Heart right ventricle (tissue), 16 donors: ENCODE data around the gene FAM149A. TPM values are rescaled to one million over a fixed set of nuclear protein-coding genes. Genes with fewer than 3 reads are reported as not detected.

Experiments used
- ATAC-seq, 8 donors: fragments of 200-7000 bp; cut with Tn5 transposase; one replicate each; pipeline ENCODE4 v1.9.1; 2020; ENCODE audit warnings: mild to moderate bottlenecking in 8 of 8, moderate library complexity in 8 of 8, moderate number of reproducible peaks in 1 of 8
- DNase-seq, 2 donors: peaks; one replicate each; pipeline ENCODE4 v3.0.0-alpha.2; 2020
- H3K27ac ChIP-seq, 10 donors: fragments of 200-600 bp; sonication (generic) in 2 of 10; one replicate each; pipeline versions ENCODE4 v1.5.0 to v1.8.0; 2020 to 2022; ENCODE audit warnings: mild to moderate bottlenecking in 3 of 10
- H3K27me3 ChIP-seq, 7 donors: fragments of 200-600 bp; one replicate each; pipeline ENCODE4 v1.8.0; 2021 to 2022; ENCODE audit warnings: mild to moderate bottlenecking in 2 of 7
- H3K36me3 ChIP-seq, 9 donors: fragments of 200-600 bp; sonication (generic) in 1 of 9; one replicate each; pipeline versions ENCODE4 v1.5.0 to v1.8.0; 2020 to 2022; ENCODE audit warnings: mild to moderate bottlenecking in 2 of 9
- H3K4me1 ChIP-seq, 9 donors: fragments of 200-600 bp; sonication (generic) in 1 of 9; one replicate each; pipeline versions ENCODE4 v1.5.0 to v1.8.0; 2020 to 2022; ENCODE audit warnings: mild to moderate bottlenecking in 4 of 9
- H3K4me3 ChIP-seq, 10 donors: fragments of 200-600 bp; sonication (generic) in 2 of 10; one replicate each; pipeline versions ENCODE4 v1.5.0 to v1.8.0; 2020 to 2022; ENCODE audit warnings: mild to moderate bottlenecking in 7 of 10, moderate library complexity in 2 of 10
- H3K9me3 ChIP-seq, 11 donors: fragments of 200-600 bp in 10 of 11; sonication (generic) in 2 of 11; one replicate each; pipeline versions ENCODE4 v1.5.0 to v1.8.0; 2013 to 2022; ENCODE audit warnings: mild to moderate bottlenecking in 2 of 11, control low read depth in 1 of 11, moderate library complexity in 1 of 11
- WGBS, 2 donors: extraction: QIAGEN DNeasy Blood & Tissue Kit; methylation state at CpG; one replicate each; pipeline ENCODE4 v1.1.7; 2013; ENCODE audit warnings: inconsistent platforms in 1 of 2; 5-methylcytosine and 5-hydroxymethylcytosine counted together
- intact Hi-C, 10 donors: fragments of 100-400 bp; cut with DNase I; formaldehyde crosslinking; loops; one replicate each; pipeline versions ENCODE4 v1.11.1 to v1.14.2; 2022
- polyA plus RNA-seq, 2 donors: library from polyadenylated mRNA; stranded (reverse); fragments of 200-250 nt; gene quantifications; one replicate each; pipeline ENCODE4 v1.2.3, GENCODE V29; 2013
- total RNA-seq, 10 donors: library from RNA; stranded (reverse); fragmentation: NEBNext Ultra II Directional in 3 of 10; extraction: Animal tissue kit (Norgen Biotek cat#: 25700) in 3 of 10; gene quantifications; one replicate each; pipeline versions ENCODE4 v1.2.1 to v1.2.4, GENCODE V29; 2021 to 2023
- TF ChIP-seq, protein P1 (sequence below), 9 donors: fragments of 200-600 bp; sonication (generic) in 2 of 9; IDR thresholded peaks; one replicate each; pipeline versions ENCODE4 v1.5.0 to v1.8.0; 2021 to 2022; ENCODE audit warnings: antibody characterized with exemption in 9 of 9, mild to moderate bottlenecking in 5 of 9, moderate library complexity in 1 of 9
- donor health status: Arrhythmogenic right ventricular cardiomyopathy.
- donor health status: ischemic (EF 13 %, LVEDD 7.1; RV severe dilation, severe dysfunction).
- donor health status: healthy with polysubstance abuse.
- donor health status: DM: no; HTN: yes; CAD: no.
- donor health status: DM: no; HTN: no; CAD: no.
- donor health status: ischemic (EF 25% LVEDD 6.9; RV normal size, moderate dysfunction).
- donor health status: ischemic (EF 25% LVEDD 5.7; RV mildly dilated, moderate dysfunction).
- donor health status: healthy.
- donor health status: DM: yes; HTN: yes; CAD: no.
- donor health status: Ischemic cardiomyopathy.
- donor health status: ischemic (EF 35%, LVEDD 5.7; RV mildly dilated, moderate dysfunction).
- donor health status: nonischemic (EF 11% LVEDD 7.7; RV severe dilation, severe dysfunction).
- donor health status: DM: yes; HTN: yes; CAD: no.
- donor health status: PGD.
- donor health status: ischemic (EF 29% LVEDD 5.4; RV normal size, mild dysfunction).
- donor health status: nonischemic (EF 23%, LVEDD 6.1; RV moderate dilation, normal function).

Gene FAM149A
- total and polyA plus RNA-seq, 12 donors: 1.2 to 13.7 (median 9.8) TPM

DNA sequence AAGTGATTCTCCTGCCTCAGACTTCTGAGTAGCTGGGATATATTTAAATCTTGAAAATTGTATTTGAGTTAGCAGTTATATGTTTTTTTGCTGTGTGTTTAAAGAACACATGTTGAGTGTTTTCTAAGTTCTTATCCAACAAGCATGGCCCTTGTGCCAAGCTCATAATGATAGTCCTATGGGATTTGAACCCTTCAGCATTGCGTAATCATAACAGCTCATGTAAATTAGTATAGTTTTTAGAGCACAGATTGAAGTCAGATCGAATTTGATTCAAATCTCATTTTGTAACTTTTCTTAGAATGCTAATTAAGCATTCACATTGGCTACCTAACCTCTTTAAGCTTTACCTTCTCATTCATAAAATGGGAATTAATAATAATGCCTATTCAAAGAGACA, 12.2 kb downstream of the FAM149A start:
- TF ChIP-seq, protein P1, sequence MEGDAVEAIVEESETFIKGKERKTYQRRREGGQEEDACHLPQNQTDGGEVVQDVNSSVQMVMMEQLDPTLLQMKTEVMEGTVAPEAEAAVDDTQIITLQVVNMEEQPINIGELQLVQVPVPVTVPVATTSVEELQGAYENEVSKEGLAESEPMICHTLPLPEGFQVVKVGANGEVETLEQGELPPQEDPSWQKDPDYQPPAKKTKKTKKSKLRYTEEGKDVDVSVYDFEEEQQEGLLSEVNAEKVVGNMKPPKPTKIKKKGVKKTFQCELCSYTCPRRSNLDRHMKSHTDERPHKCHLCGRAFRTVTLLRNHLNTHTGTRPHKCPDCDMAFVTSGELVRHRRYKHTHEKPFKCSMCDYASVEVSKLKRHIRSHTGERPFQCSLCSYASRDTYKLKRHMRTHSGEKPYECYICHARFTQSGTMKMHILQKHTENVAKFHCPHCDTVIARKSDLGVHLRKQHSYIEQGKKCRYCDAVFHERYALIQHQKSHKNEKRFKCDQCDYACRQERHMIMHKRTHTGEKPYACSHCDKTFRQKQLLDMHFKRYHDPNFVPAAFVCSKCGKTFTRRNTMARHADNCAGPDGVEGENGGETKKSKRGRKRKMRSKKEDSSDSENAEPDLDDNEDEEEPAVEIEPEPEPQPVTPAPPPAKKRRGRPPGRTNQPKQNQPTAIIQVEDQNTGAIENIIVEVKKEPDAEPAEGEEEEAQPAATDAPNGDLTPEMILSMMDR (IDR thresholded peaks at IDR 0.05): no peak
- WGBS, 2 donors: 78 to 84% methylated on average over 2 of the region's 2 CpGs
- H3K36me3 ChIP-seq: no peaks in the 10 kb centered on the region
- H3K9me3 ChIP-seq: no peaks in the 10 kb centered on the region
- intact Hi-C loops: no loop called here
- DNase-seq: no peak
- no peak overlapping the region for H3K27ac ChIP-seq
- no peak for ATAC-seq
- peaks cover 0 to 16% (median 0%) of the 10 kb centered on the region in 7 donors for H3K27me3 ChIP-seq
- no peaks in the 10 kb centered on the region for H3K4me1 ChIP-seq
- no peak overlapping the region for H3K4me3 ChIP-seq

DNA sequence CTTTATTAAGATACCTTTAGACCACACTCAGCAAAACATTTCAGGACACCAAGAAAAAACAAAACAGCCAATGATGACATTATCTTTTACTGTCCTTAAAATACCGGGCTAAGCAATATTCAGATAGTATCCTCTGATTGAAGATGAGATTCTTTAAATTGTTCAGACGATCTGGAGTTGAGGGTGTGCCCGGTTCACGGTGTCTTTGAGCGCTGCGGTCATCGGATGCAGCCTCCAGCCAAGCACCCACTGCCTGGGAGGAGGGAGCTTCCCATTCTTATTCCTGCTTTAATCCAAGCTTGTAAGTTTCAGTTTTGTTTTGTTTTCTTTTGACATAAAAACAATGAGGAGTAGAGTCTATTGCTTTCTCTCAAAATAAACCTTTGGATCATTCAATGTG, 14.1 kb downstream of the FAM149A start:
- no peaks in the 10 kb centered on the region for H3K36me3 ChIP-seq
- H3K4me3 ChIP-seq: no peak overlapping the region
- intact Hi-C loops: no loop called here
- ATAC-seq: no peak
- H3K9me3 ChIP-seq: no peaks in the 10 kb centered on the region
- H3K4me1 ChIP-seq: no peaks in the 10 kb centered on the region
- H3K27ac ChIP-seq: no peak overlapping the region
- TF ChIP-seq, protein P1 (IDR thresholded peaks at IDR 0.05): no peak
- WGBS, 2 donors: 35 to 56% methylated on average over 7 of the region's 7 CpGs
- no peak for DNase-seq
- peaks cover 0 to 16% (median 0%) of the 10 kb centered on the region in 7 donors for H3K27me3 ChIP-seq

DNA sequence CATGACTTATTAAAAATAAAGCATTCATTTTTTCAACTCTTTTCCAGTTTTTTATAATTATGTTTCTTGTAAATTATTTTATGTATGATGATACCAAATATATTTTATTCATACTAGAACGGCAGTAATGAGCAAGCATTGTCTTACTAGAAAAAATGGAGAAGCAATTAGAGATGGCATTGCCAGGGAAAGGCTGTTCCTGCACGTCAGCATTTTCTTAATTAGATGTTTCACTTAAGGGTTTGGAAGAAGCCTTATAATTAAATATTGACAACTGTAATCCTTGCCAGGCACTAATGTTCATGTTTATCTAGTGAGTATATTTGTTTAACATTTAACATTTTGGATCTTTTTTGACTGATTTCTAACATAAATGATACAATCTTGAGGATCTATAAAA, 16.6 kb downstream of the FAM149A start:
- Histone ChIP-seq H3K27me3 (peaks cover 0 to 16% (median 0%) of the 10 kb centered on the region in 7 donors), H3K27ac (no peak overlapping the region), H3K4me3 (no peak overlapping the region), H3K4me1 (no peaks in the 10 kb centered on the region), H3K9me3 (no peaks in the 10 kb centered on the region), H3K36me3 (no peaks in the 10 kb centered on the region)
- intact Hi-C loops: loop anchor here in 1 of 10 donors (10.0 kb wide), 1 partner anchor 486 kb away; no protein-coding TSS in a partner anchor
- WGBS, 2 donors: 85 to 93% methylated on average over 2 of the region's 2 CpGs
- TF ChIP-seq, protein P1 (IDR thresholded peaks at IDR 0.05): no peak
- DNase-seq: no peak
- no peak for ATAC-seq

DNA sequence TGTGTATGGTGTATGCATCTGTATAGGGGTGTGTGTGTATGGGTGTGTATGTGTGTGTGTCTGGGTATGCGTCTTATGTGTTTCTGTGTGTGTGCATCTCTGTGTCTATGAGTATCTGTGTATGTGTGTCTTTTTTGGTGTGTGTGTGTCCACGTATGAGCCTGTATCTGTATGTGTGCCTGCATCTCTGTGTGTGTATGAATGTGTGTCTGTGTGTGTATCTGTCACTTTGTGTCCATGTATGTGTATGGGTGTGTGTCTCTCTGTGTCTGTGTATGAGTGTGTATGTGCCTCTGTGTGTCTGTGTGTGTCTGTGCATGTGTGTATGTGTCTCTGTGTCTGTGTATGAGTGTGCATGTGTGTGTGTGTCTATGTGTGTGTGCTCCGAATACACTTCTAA, 24.3 kb downstream of the FAM149A start:
- DNase-seq: no peak
- WGBS, 2 donors: 91 to 94% methylated on average over 3 of the region's 3 CpGs
- H3K4me3 ChIP-seq: no peak overlapping the region
- intact Hi-C loops: loop anchor here in 1 of 10 donors (10.0 kb wide), 1 partner anchor 494 kb away; no protein-coding TSS in a partner anchor
- TF ChIP-seq, protein P1 (IDR thresholded peaks at IDR 0.05): no peak
- no peaks in the 10 kb centered on the region for H3K27me3 ChIP-seq
- no peaks in the 10 kb centered on the region for H3K9me3 ChIP-seq
- ATAC-seq: no peak
- no peaks in the 10 kb centered on the region for H3K36me3 ChIP-seq
- H3K4me1 ChIP-seq: peaks cover 0 to 2% (median 0%) of the 10 kb centered on the region in 9 donors
- H3K27ac ChIP-seq: no peak overlapping the region
